SW 1271 (cell line): ENCODE measurements around the gene OPN1SW.

Source experiments
- DNase-seq, 2 experiments: peaks; one replicate each; lab custom pipeline; 2025; lab: John Stamatoyannopoulos, UW

The OPN1SW gene

GRCh38 chr7:128758553-128758952 is 17.0 kb downstream of the OPN1SW start:
- no peak for DNase-seq

DNA sequence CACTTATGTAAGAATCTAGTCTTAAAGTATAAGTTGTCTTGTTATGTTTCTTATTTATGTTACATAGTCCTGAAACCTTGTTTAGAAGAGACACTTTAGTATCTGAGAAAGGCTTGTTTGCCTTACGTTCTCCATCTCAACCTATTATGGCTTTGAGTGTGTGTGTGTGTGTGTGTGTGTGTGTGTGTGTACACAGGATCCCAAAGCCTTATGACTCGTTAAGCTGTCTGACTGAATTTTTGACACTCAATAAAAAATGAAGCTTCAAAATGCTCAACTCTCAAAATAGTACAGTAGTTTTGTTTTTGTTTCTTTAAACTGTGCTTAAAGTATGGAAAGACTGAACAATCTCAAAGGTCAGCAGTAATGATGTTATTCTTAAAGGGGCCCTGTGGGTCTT is 18.4 kb downstream of the OPN1SW start:
- no peak for DNase-seq

GRCh38 chr7:128755819-128756476 is 19.6 kb downstream of the OPN1SW start:
- no peak for DNase-seq

GRCh38 chr7:128755075-128755818 is 20.3 kb downstream of the OPN1SW start:
- DNase-seq: no peak

GRCh38 chr7:128752251-128752650 is 23.3 kb downstream of the OPN1SW start:
- no peak for DNase-seq

- no peak for DNase-seq
Observed at GRCh38 chr7:128747327-128748079, 28.1 kb downstream of the OPN1SW start.

DNA sequence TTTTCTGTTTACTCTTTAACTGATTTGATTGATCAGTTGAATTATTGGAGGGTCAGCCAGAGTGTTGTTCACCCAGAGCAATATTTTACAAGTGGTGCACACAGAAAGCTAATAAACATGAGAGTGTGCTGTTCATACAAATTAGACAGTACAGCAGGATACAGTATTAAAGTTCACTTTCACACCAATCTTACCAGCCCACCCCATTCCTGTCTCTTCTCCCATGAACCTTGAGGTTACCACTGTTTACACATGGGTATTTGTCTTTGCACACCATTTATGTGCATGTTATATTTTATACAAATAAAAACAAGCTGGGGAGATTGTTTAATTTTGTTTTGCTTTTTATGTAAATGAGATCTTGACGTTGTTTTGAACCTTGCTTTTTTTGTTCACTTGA is 29.9 kb downstream of the OPN1SW start:
- no peak for DNase-seq

- no peak for DNase-seq
Observed at GRCh38 chr7:128744366-128744905, 31.2 kb downstream of the OPN1SW start.

GRCh38 chr7:128743112-128743772 is 32.4 kb downstream of the OPN1SW start:
- no peak for DNase-seq

DNA sequence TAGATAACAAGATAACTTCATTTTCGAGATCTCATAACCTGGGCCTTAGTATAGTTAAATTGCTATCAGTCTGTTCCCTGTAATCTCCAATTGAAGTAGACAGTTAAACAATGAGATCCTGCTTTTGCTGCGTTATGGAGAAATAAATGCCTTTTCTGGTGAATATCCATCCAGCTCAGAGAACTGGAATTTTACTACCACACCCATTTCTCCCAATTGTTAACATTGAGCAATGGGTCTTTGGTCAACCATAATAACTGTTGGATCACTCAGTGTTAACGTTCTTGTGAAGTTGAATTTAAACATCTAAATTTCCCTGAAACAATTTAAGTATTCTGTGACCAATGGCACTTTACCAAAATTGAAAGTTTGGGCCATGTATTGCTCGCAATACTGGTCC is 33.4 kb downstream of the OPN1SW start:
- no peak for DNase-seq

GRCh38 chr7:128741491-128741890 is 34.1 kb downstream of the OPN1SW start:
- DNase-seq: no peak

DNA sequence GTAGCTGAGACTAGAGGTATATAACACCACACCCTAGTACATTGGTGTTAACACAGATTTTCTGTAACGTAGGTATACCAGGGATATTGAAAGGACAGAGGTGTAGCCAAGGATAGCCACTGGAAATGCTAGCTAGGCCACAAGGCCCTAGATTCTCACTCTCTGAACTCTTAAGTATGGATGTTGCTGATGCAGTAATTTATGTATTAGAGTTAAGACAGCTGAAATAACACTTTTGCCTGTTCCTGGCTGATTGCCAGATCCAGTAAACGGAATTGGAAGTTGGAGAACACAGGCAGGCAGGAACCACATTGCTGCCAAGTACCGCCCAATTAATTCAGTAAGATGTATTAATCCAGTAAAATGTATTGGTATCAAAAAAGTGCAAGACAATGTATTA is 34.6 kb downstream of the OPN1SW start:
- DNase-seq: peak in 1 of 2 experiments; percentile 19

- no peak for DNase-seq
Observed at GRCh38 chr7:128739990-128740682, 35.5 kb downstream of the OPN1SW start.

DNA sequence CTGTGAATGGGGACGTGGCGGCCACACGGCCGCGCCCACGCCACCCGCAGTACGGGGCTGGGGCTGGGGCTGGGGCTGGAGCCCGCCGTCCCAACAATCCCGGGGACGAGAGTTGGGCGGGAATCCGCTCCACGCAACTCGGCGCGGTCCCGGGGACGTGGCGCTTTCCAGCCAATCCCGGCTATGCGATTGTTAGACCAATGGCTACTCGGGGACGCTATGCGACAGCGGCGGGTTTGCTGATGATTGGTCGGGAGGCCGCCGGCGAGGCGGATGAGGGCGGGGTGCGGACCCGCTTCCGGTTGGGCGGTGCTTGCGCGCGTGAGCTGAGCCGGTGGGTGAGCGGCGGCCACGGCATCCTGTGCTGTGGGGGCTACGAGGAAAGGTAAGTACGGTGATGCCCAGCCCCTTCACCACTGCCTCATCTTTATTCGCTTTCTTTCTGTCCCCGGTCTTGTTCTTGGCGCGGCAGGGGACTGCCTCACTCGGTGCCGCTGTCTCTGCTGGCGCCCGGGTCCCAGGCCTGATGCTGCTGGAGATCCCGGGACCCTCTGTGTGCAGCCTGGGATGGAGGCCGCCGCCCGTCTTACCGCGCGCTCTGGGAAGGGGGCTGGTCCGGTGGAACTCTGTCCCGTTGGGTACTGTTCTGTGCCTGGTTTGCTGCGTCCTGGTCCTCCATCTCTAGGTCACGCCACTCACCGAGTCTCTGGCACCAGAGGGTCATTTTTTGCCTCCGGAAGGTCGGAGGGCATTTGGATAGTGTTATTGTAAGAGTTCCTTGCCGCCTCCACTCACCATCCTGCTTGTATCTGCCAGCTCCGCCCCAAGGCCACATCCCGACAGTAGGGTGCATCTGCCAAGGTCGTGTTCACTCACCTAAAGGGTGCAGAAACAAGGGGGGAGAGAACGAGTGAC is 36.3 kb downstream of the OPN1SW start, which contains the start of gene CALU:
Gene CALU (plus strand): TSS at position 312 of the 915 bp plus-strand sequence. CDS start 9,225 bp downstream, outside the sequence.
- peak; percentile 89 to 92 for DNase-seq

DNA sequence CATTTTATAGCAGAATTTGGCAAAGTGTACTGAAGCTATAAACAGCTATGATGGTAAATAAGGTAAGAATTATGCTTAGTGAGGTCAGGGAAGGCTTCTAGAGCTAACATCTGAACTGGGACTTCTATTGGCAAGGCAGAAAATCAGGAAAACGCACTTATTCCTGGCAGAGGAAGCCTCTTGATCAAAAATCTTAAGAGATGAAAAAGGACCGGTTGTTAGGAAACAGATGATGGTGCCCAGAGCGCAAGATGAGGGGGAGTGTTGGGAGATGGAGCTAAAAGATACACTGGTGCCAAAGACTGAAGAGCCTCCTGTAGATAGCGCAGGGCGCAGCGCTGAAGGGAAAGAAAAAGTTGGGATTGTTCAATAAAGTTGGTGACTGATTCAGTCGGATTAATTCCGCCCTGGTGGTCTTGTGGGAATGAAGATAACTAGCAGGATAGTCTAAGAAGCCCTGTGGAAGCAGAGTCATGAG is 37.0 kb downstream of the OPN1SW start:
- DNase-seq: no peak

GRCh38 chr7:128737867-128738385 is 37.7 kb downstream of the OPN1SW start:
- peak; percentile 13 to 38 for DNase-seq

DNA sequence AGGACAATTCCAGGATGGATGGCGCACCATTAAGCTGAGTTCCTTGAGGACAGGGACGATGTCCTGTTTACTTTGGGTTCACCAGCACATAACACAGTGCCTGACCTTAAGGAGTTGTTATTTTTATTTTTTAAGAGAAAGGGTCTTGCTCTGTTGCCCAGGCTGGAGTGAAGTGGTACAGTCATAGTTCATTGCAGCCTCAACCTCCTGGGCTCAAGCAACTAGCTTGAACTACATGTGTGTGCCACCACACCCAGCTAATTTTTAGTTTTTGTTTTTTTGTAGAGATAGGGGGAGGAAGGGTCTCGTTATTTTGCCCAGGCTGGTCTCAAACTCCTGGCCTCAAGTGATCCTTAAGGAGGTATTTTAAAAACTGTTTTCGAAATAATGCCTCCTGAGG is 38.2 kb downstream of the OPN1SW start:
- no peak for DNase-seq

DNA sequence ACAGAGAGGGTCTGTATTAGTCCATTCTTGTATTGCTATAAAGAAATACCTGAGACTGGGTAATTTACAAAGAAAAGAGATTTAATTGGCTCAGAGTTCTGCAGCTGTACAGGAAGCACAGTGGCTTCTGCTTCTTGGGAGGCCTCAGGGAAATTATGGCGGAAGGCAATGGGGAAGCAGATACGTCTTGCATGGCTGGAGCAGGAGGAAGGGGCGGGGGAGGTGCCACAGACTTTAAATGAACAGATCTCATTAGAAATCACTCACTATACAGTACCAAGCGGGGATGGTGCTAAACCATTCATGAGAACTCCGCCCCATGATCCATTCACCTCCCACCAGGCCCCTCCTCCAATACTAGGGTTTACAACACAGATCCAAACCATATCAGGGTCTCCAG is 40.2 kb downstream of the OPN1SW start:
- no peak for DNase-seq

GRCh38 chr7:128734890-128735289 is 40.7 kb downstream of the OPN1SW start:
- no peak for DNase-seq

DNA sequence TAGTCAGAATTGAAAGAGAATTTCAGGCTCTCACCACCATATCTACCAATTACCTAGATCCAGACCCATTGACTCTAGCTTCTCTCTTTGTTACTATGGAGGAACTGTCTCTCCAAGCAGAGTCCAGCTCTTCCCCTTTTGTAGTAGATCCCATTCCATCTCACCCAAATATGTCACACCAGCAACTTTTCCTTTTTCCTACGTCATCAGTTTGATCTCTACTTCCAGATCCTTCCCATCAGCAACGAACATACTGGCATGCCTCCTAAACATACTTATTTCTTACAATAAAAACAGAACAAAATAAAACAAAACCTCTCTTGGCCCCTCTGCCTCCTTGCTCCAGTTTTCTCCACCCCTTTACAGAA is 42.3 kb downstream of the OPN1SW start:
- no peak for DNase-seq
